EH (cell line): Measurements from ENCODE around the gene GNAT1.

Source experiments
- DNase-seq: peaks from one replicate; pipeline ENCODE4 v3.0.0-alpha.2; 2015; ENCODE audit warnings: low read depth

GNAT1 gene

GRCh38 chr3:50190936-50191660 is at the start of gene GNAT1:
Gene GNAT1 (plus strand): TSS chr3:50191610. CDS start chr3:50191726, 116 bp downstream.
- no peak for DNase-seq

- no peak for DNase-seq
Observed at GRCh38 chr3:50146316-50146901, 45.0 kb upstream of the GNAT1 start.

- DNase-seq: no peak
Observed at GRCh38 chr3:50147016-50147415, 44.4 kb upstream of the GNAT1 start.

GRCh38 chr3:50147447-50147846 is 44.0 kb upstream of the GNAT1 start:
- peak; percentile 14 for DNase-seq

DNA sequence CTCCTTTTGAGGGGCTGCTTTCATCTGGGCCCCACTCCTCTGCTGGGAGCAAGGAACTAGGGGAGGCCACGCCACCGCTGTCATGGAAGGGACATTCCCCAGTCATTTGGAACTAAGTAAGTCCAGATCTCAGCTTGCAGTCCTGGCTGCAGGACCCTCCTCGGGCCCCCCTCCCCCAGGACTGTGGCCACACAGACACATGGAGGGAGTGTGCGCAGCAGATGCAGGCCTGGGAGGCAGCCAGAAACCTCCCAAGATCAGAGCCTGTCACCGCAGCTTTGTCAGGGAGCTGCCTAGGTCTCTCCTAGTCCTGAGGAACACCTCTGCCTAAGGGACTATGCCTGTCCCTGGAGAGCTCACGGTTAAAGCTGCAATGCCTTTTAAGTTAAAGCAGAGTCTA is 43.5 kb upstream of the GNAT1 start:
- DNase-seq: no peak

- DNase-seq: no peak
Observed at GRCh38 chr3:50150404-50150750, 41.0 kb upstream of the GNAT1 start.

- DNase-seq: no peak
Observed at GRCh38 chr3:50150863-50151686, 40.3 kb upstream of the GNAT1 start.

- no peak for DNase-seq
Observed at GRCh38 chr3:50151728-50152127, 39.7 kb upstream of the GNAT1 start.

GRCh38 chr3:50153782-50154475 is 37.5 kb upstream of the GNAT1 start:
- DNase-seq: no peak

DNA sequence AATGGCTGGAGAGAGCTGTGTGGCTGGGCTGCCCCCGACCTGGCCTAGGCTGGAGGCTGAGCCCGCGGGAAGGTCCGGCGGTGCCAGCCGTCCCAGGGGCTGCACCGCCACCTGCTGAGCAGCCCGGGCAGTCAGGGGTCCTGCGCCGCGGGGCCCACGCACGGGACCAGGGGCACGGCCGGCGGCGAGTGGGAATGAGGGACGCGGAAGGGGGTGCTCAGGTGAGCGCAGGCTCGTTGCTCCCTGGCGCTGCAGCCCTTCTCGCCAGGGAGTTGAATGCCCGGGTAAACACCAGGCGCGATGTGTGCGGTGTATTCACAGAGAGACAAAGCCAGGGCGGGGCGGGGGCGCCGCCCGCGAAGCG is 37.0 kb upstream of the GNAT1 start:
- DNase-seq: no peak

DNA sequence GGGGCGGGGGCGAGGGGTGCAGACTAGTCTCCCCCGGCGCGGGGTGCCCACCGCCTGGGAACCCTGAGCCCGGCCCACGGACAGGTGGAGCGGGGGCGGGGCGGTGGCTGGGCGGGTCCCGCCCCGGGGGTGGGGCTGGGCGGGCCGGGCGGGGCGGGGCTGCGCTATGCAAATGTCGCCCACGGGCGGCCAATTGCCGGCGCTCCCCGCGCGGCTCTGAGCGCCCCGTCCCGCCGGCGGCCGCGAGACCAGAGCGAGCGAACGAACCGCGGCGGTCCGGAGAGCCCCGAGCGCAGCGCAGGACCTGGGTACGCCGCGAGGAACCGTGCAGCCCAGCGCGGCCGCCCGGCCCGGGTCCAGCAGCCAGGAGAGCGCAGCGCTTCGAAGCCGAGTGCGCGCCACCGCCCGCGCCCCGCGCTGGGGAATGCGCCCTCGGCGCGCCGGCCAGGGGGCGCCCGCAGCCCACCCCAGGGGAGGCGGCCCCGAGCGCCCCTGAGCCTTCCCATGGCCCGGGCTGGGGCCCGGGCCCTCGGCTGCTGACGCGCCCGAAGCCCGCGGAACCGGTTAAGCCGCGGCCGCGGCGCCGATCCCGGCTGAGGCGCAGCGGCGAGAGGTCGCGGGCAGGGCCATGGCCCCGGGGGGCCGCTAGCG is 36.4 kb upstream of the GNAT1 start, which contains the start of gene SEMA3F:
Gene SEMA3F, plus strand, starts transcription at position 485 of the 651 bp plus-strand sequence. CDS start 4,299 bp downstream, outside the sequence.
- peak; percentile 76 for DNase-seq

- DNase-seq: no peak
Observed at GRCh38 chr3:50155491-50155878, 35.9 kb upstream of the GNAT1 start.

- no peak for DNase-seq
Observed at GRCh38 chr3:50155891-50156290, 35.5 kb upstream of the GNAT1 start.

DNA sequence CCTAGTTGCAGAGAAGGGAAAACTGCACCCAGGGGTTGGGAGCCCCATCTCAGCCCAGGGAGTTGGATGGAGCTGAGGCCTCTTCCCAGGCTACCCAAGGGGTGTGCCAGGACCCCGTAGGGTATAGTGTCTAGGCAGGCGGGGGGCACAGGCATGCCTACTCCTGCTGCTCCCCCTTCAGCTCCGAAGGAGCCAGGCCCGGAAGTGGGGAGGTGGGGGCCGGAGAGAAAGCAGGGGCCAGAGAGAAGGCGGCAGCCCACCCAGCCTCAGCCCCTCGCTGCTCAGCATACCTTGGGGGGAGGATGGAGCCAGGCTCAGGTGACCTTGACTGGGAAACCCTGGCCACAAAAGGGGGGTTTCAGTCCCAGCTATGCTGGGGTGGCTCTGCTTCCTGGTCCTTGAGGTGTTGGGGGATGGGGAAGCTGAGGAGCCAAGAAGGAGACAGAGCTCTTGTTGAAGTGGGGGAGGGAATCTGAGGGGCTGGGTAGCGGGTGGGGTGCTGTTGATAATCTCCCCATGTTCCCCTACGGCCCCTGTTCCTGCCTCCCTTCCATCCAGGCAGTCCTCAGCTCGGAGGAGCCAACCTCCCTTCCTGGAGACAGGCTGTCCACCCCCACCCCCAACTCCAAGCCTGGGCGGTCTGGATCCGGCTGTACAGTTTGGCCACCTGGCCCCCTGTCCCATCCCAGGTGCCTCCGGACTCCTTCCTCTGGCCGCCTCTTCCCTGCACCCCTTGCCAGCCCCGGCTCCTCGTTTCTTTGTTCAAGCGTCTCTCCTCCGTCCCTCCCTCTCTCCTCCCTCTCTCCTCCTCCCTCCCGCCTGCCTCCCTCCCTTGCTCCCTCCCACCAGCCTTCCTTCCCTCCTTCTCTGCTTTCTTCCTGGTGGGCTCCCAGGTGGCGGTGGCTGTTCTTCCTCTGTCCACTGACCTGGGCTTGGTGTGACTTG is 34.6 kb upstream of the GNAT1 start:
- peak; percentile 53 for DNase-seq

- peak; percentile 56 for DNase-seq
Observed at GRCh38 chr3:50157827-50158529, 33.4 kb upstream of the GNAT1 start.

DNA sequence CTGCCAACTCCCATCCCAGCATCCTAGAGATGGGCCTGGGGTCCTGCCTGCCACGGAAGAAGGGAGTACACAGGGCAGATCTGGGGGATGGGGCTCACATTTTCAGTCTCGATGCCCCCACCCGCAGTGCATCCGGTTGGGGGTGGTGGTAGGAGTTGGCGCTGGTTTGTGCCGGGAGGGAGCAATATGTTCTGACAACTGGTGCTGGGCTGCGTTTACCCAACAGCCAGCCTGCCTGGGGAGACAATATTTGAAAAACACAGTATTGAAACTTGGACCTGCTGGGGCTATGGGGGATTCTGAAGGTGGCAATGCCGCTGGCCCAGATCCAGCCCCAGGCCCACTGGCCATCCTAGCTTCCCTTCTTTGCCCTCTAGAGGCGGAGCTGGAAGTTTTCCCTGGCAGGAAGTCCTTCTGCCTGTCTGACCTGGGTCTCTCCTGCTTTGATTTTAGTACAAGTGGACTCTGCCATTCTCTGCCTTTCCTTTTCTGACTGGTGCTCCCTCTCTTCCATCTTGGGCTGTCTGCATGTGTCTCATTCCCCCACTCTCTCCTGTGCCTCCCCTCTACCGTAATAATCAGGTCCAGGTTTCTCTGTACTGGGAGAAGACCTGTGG is 32.8 kb upstream of the GNAT1 start:
- DNase-seq: no peak

DNA sequence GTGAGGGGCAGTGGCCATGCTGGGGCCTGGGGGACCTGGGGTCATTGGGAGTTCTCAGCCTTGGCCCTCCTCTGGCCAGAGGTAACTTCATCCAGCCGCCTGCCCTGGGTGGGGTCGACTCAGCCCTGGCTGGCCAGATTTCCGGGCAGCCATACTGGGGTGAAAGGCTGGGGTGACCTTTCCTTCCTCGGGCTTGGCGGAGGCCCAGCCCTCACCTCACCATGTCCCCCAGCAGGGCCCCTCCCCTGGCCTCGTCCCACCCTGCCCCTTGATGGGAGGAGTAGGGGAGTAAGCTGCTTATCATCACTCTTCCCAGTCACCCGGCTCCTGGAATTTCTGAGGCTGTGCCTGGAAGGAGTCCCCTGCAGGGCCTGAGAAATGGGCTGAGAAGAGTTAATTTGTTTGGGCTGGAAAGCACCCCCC is 30.8 kb upstream of the GNAT1 start:
- DNase-seq: no peak

GRCh38 chr3:50161320-50161719 is 30.1 kb upstream of the GNAT1 start:
- no peak for DNase-seq

GRCh38 chr3:50162034-50162883 is 29.2 kb upstream of the GNAT1 start:
- no peak for DNase-seq
